Measurements from ENCODE around the gene MADCAM1. TPM values are rescaled to one million over a fixed set of nuclear protein-coding genes. Genes with fewer than 3 reads are reported as not detected.

MADCAM1 gene
- total and polyA plus RNA-seq, 2 of the 8 experiments (the other 6 are each of a cell fraction or from before 2014, with no cell fraction given): 2.3 to 3.0 TPM

DNA sequence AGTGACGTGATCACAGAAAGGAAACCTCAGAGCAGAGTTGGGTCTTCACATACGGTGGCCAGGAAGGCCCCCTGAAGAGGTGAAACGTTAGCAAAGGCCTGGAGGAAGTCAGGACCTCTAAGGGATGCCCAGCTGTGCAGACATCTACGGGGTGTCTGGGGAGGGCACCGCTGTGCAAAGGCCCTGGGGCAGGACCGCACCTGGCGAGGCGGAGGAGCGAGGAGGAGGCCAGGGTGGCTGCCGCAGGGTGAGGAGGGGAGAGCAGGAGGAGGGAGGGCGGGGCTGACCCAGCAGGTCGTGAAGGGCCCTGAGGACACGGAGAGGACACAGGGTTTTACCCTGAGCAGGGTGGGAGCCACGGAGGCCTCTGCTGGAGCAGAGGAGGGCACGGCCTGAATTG, 11.8 kb upstream of the MADCAM1 start:
- Histone ChIP-seq H4K20me1 (replicated peaks in 1 of 2; ENCODE audit: control insufficient read depth in 1 of 2, insufficient read depth in 2 of 2, low read length in 2 of 2) (peaks cover 0 to 2% of the 10 kb centered on the region in 2 experiments), H3K23ac (ENCODE audit: insufficient read length) (no peak overlapping the region), H2BK12ac (ENCODE audit: low read depth, low read length) (peak overlapping the region; percentile 92; the same call in 1 of the 2 replicates), H3K4me1 (replicated peaks in 1 of 4; ENCODE audit: control insufficient read depth in 3 of 4, insufficient read depth in 4 of 4, low read length in 3 of 4) (peaks cover 0 to 13% (median 10%) of the 10 kb centered on the region in 4 experiments; a peak in 6 of 7 replicates), H3K23me2 (ENCODE audit: low read depth, low read length) (peaks cover 9% of the 10 kb centered on the region; the same call in 1 of the 2 replicates), H3K18ac (ENCODE audit: extremely low read depth, low read length) (no peak overlapping the region), H3K4me3 (ENCODE audit: extremely low read depth in 1 of 4, insufficient read depth in 2 of 4, low read depth in 3 of 4, low read length in 4 of 4) (no peak overlapping the region), H3K79me1 (ENCODE audit: low read depth, low read length) (no peaks in the 10 kb centered on the region; the same call in 1 of the 2 replicates), H3K9ac (replicated peaks in 1 of 4; ENCODE audit: extremely low read depth in 1 of 4, low read depth in 3 of 4, low read length in 3 of 4) (no peak overlapping the region), H2AK5ac (ENCODE audit: low read depth, low read length) (no peak overlapping the region), H4K91ac (replicated peaks; ENCODE audit: insufficient read length, low read length) (no peak overlapping the region), H3K36me3 (ENCODE audit: control insufficient read depth in 2 of 4, insufficient read depth in 4 of 4, low read length in 3 of 4) (no peaks in the 10 kb centered on the region), H2BK120ac (replicated peaks; ENCODE audit: low read depth, low read length) (no peak overlapping the region), H3K14ac (ENCODE audit: insufficient read length) (no peak overlapping the region), H4K5ac (ENCODE audit: insufficient read length, low read depth, low read length) (no peak overlapping the region), H3K4ac (replicated peaks; ENCODE audit: insufficient read length, low read depth, low read length) (no peak overlapping the region), H3K27ac (ENCODE audit: low read depth, low read length) (no peak overlapping the region), H2BK5ac (ENCODE audit: low read depth, low read length) (no peak overlapping the region), H3K9me3 (ENCODE audit: insufficient read depth in 2 of 2, low read depth in 1 of 2, low read length in 1 of 2) (peaks cover 0 to 9% of the 10 kb centered on the region in 2 experiments; a peak in 2 of 4 replicates), H3K27me3 (replicated peaks in 1 of 4; ENCODE audit: control insufficient read depth in 3 of 4, extremely low read depth in 1 of 4, insufficient read depth in 3 of 4, low read length in 3 of 4) (no peaks in the 10 kb centered on the region; a peak in 1 of 7 replicates), H3K79me2 (ENCODE audit: control insufficient read depth in 1 of 2, insufficient read depth in 2 of 2, low read length in 2 of 2) (no peaks in the 10 kb centered on the region), H2AFZ (ENCODE audit: low read length) (no peak overlapping the region), H4K8ac (ENCODE audit: extremely low read depth, insufficient read depth, low read length) (no peak overlapping the region), H2BK20ac (ENCODE audit: low read length) (no peak overlapping the region), H3K4me2 (ENCODE audit: insufficient read depth in 1 of 2, low read depth in 2 of 2, low read length in 2 of 2) (no peak overlapping the region), H3K56ac (replicated peaks; ENCODE audit: insufficient read length, low read depth, low read length) (no peak overlapping the region), H2BK15ac (ENCODE audit: low read length) (no peak overlapping the region)
- peak; percentile 79 for TF ChIP-seq KDM1A (IDR thresholded peaks at IDR 0.05; ENCODE audit: borderline replicate concordance, low read length)
- TF ChIP-seq BRCA1 (IDR thresholded peaks at IDR 0.05; ENCODE audit: low read depth, low read length): no peak
- ChIA-PET CTCF (ENCODE audit: partially characterized antibody) (interaction anchor here (0.7 to 5.8 kb wide), 4 partner anchors 11 to 100 kb away, joined by 3 to 23 read pairs (median 6); no protein-coding TSS in a partner anchor), POLR2A (ENCODE audit: partially characterized antibody) (interaction anchor here (1.1 kb wide), 1 partner anchor 13 kb away, joined by 3 read pairs; no protein-coding TSS in a partner anchor)
- FAIRE-seq: no peak
- DNase-seq (ENCODE audit: low read depth in 1 of 2, low spot score in 2 of 2): no peak
- WGBS, 2 experiments (ENCODE audit: extremely low coverage in 1 of 2, insufficient coverage in 1 of 2, insufficient read length in 1 of 2, insufficient replicate concordance in 2 of 2, low coverage in 1 of 2, low lambda C conversion rate in 2 of 2, missing lambda C conversion rate in 1 of 2): 84% methylated on average over 13 of the region's 15 CpGs; no CpG with 5 or more reads in 1 of the 2 experiments
